HG03280 (cell line): ENCODE results near the gene HGD.
"Not testable (repeated sequence)": the region's sequence is repeated elsewhere in the genome, so short reads cannot be mapped to it uniquely, and the experiment has no call there.

Source experiments
- ATAC-seq: cut with Tn5 transposase; IDR thresholded peaks from one replicate; pipeline ENCODE4 v1.9.1; 2021; ENCODE audit warnings: mild to moderate bottlenecking, moderate library complexity; ENCODE audit not compliant: unreplicated experiment

Gene HGD

DNA sequence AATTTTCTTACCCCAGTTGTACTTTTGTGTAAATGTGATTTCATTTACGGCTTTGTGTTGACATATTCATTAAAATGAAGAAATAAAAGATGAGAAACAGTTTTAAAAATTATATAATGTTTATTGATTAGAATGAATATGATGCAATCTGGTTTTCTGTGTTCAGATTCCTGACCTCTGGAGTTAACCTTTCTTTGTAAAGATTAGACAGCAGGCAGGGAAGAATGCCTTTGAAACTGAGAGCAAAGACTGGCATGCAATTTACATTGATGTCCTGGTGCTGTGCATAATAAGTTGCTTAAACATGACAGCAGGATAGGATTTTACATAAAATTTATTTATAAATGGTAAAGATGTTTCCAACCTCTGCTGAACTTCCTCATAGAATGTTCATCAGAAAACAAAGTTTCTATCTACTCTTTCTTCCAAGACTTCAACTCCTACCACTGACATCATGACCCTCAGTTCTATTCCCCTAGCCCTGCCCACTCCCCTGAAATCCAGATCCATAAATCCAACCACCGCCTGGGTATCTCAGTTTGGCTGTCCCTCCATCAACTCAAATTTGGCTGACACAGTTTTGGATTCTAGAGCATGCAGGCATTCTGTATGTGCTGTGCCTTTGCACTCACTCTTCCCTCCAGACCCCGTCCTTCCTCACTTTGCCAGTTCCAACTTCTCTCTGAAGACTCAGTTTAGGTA lies 1.7 kb downstream of the HGD start:
- no peak for ATAC-seq

- no peak for ATAC-seq
These were observed 3.1 kb downstream of the HGD start for GRCh38 chr3:120678984-120679383.

- no peak for ATAC-seq
These were observed 3.6 kb downstream of the HGD start for GRCh38 chr3:120678331-120678947.

GRCh38 chr3:120677193-120677592 lies 4.8 kb downstream of the HGD start:
- ATAC-seq = not testable (repeated sequence)

- no peak for ATAC-seq
These were observed 8.9 kb downstream of the HGD start for GRCh38 chr3:120673116-120673515.

- ATAC-seq = no peak
These were observed 11.5 kb downstream of the HGD start for GRCh38 chr3:120670576-120670975.

- no peak for ATAC-seq
These were observed 17.1 kb downstream of the HGD start for GRCh38 chr3:120664926-120665325.

DNA sequence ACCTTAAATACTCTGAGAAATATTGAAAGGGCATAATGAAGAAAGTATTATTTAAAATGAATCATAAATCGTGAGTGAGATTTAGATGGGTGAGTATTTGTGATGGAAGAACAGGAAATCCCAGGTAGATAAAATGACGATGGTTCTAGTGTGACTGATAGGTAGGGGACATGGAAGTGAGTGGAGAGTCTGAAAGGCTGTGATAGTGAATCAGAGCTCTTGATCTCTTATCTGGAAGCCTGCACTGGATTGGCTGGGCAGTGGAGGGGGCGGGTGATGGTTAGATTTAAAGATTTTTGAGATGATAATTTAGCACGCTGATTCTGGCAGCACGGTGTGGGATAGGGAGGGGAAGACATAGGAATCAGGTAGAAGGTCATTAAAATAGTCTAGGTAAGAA lies 20.1 kb downstream of the HGD start:
- no peak for ATAC-seq

GRCh38 chr3:120661106-120661905 lies 20.7 kb downstream of the HGD start:
- no peak for ATAC-seq

- no peak for ATAC-seq
These were observed 22.2 kb downstream of the HGD start for GRCh38 chr3:120659834-120660233.

DNA sequence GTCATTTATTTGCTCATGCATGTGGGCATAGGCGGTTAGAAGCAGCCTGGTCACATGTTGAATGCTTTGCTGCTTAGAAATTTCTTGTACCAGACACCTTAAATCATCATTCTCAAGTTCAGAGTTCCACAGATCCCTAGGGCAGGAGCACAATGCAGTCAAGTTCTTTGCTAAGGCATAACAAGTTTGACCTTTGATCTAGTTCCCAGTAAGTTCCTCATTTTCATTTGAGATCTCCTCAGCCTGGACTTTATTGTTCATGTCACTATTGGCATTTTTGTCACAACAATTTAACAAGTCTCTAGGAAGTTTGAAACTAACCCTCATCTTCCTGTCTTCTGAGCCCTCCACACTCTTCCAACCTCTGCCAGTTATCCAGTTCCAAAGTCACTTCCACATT lies 22.8 kb downstream of the HGD start:
- ATAC-seq = no peak

DNA sequence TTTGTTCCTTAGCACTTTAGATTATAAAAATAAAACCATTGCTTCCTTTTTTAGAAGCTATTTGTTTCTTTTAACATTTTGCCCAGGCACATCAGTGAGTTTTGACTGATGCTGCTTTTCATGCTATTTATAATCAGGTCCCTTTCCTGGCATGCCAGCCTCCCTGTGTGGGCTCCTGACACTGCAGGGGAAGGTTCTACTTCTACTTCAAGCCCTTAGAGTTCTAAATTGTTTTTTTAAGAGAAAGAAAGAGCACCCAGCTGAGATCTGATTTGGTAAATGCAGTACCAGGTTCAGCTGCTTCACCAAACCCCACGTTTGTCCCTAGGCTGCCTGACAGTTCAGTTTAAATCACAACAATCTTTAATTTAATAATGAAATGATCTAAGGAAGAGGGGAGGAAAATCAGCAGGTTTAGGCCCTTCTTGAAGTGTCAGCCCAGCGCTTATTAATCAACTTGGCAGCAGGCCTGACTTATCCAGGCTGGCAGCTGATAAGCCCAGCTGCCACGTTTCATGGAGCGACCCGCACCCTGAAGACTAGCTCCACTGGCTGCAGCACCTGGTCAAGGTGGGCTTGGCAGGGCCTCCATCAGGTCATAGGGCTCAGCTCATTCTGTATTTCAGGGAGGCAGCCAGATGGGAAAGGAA lies 29.0 kb downstream of the HGD start:
- ATAC-seq = no peak

DNA sequence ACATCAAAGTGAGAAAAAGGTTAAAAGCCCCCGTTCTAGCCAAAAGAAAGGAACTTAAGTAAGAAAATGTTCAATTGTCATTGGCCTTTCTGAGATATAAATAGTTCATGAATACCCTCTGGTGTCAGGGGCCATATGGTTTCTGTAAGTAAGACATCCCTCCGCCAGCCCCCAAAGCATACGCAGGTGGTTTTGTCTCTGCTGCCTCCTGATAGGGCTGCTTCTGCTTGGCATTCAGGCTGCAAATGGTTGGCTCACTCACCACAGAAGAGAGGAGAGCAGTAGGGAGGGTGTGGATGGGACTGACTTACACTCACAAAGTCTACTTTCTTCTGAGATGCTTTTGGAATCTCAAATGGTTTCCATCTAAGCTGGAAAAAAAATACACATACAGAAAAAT lies 29.8 kb downstream of the HGD start:
- no peak for ATAC-seq

DNA sequence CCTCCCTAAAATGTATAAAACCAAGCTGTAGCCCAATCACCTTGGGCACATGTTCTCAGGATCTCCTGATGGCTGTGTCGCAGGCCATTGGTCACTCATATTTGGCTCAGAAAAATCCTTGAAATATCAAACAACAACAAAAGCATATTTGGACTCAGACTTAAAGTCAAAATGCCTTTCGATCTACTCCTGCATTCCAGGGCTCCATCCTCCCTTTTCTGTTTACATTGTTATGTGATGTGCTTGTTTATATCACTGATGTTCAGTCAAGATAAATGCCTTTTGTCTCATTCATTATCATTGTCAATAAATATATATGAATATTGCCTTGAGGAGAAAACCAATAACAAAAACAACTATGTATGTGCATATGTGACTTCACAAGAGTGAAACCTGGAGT lies 31.7 kb downstream of the HGD start:
- no peak for ATAC-seq

- no peak for ATAC-seq
These were observed 32.2 kb downstream of the HGD start for GRCh38 chr3:120649830-120650233.

- no peak for ATAC-seq
These were observed 33.7 kb downstream of the HGD start for GRCh38 chr3:120648290-120648689.

DNA sequence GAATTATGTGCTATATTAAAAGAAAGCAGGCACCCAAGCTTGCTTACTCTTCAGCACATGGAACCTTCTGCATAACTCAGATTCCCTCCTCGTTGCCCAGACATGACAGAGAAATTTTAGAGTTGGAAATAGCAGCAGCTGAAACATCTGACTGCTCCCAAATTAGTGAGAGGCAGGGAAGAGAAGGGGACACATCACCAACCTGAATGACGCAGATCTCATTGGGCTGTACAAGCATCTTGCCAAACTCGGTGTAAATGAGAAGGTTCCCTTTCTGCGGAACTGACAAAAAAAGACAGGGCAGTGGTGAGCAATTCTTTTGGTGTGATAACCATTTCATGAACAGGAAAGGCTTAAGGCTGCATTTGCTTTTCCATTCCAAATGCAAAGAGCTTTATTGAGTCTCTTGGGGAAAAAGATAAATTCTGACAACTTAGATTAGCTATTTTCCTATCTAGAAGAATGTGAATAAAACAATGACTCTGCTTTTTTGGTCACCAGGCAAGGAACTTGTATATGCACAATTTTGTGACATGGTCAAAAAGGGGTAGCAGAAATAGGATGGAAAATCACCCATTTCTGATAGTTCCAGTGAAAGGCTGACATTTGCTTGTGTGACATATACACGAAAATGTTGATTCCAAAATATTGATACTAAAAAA lies 35.1 kb downstream of the HGD start:
- no peak for ATAC-seq

DNA sequence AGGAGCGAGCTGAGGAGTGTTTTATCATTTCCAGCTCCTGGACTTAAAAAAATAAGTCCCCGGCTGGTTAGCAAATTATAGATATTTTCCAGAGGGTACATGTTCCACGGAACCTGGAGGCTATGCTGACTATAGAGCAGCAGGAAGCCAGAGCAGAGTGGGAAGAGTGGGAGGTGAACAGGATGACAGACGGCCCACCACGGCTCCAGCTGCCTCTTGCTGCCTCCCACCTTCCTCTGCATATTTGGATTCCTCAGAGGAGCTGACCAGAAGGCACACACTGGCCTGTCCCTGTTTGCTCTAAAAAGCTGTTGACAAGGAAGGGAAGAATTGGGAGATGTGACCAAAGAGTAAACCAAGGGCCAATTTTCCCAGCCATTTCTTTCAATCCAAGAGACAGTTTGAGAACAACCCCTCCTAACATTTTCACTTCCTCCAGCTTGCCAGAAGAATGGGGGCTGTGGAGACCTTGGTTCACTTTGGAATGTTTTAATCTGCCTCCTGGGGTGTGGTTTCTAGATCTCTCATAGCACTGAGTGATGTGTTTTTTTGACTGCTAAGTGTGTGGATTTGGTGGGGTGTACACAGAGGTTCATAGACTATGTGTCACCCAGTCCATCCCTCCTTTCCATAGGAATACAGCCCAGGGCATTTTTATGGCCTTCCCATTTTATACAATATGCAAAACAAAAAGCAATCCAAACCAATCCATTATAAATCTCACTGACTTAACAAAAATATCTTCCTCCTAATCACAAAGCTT lies 36.8 kb downstream of the HGD start:
- ATAC-seq = no peak

GRCh38 chr3:120642368-120642948 lies 39.6 kb downstream of the HGD start:
- no peak for ATAC-seq

- ATAC-seq = no peak
These were observed 40.3 kb downstream of the HGD start for GRCh38 chr3:120641696-120642246.
